HG03060 (cell line): ENCODE measurements around the gene DGCR2.
"Not testable (repeated sequence)": the region's sequence is repeated elsewhere in the genome, so short reads cannot be mapped to it uniquely, and the experiment has no call there.

Source experiments
- ATAC-seq: cut with Tn5 transposase; IDR thresholded peaks from one replicate; pipeline ENCODE4 v1.9.1; 2021; ENCODE audit warnings: low read depth, moderate number of reproducible peaks; ENCODE audit not compliant: unreplicated experiment

Gene DGCR2

GRCh38 chr22:19062139-19062942 is 59.9 kb downstream of the DGCR2 start:
- ATAC-seq, result no peak

GRCh38 chr22:19061471-19062138 is 60.6 kb downstream of the DGCR2 start:
- ATAC-seq, result no peak

GRCh38 chr22:19060356-19061009 is 61.7 kb downstream of the DGCR2 start:
- no peak for ATAC-seq

- no peak for ATAC-seq
Measured at GRCh38 chr22:19059481-19060278, 62.5 kb downstream of the DGCR2 start.

- no peak for ATAC-seq
Measured at GRCh38 chr22:19058713-19059451, 63.3 kb downstream of the DGCR2 start.

GRCh38 chr22:19057999-19058491 is 64.2 kb downstream of the DGCR2 start:
- ATAC-seq, result no peak

- ATAC-seq, result no peak
Measured at GRCh38 chr22:19057539-19057938, 64.7 kb downstream of the DGCR2 start.

GRCh38 chr22:19056951-19057401 is 65.2 kb downstream of the DGCR2 start:
- ATAC-seq, result no peak

GRCh38 chr22:19055801-19056200 is 66.4 kb downstream of the DGCR2 start:
- ATAC-seq, result no peak

- no peak for ATAC-seq
Measured at GRCh38 chr22:19052941-19053541, 69.2 kb downstream of the DGCR2 start.

- no peak for ATAC-seq
Measured at GRCh38 chr22:19051381-19052072, 70.7 kb downstream of the DGCR2 start.

GRCh38 chr22:19050847-19051246 is 71.4 kb downstream of the DGCR2 start:
- ATAC-seq, result not testable (repeated sequence)

GRCh38 chr22:19050117-19050516 is 72.1 kb downstream of the DGCR2 start:
- no peak for ATAC-seq

GRCh38 chr22:19048531-19048930 is 73.7 kb downstream of the DGCR2 start:
- ATAC-seq, result no peak

- no peak for ATAC-seq
Measured at GRCh38 chr22:19047993-19048392, 74.2 kb downstream of the DGCR2 start.

GRCh38 chr22:19046719-19047609 is 75.2 kb downstream of the DGCR2 start:
- ATAC-seq, result no peak

- no peak for ATAC-seq
Measured at GRCh38 chr22:19046287-19046686, 75.9 kb downstream of the DGCR2 start.

GRCh38 chr22:19045094-19045493 is 77.1 kb downstream of the DGCR2 start:
- no peak for ATAC-seq
